K562 (cell line): Measurements from ENCODE around the gene PRPSAP2. TPM values are rescaled to one million over a fixed set of nuclear protein-coding genes. Genes with fewer than 3 reads are reported as not detected.

Experiments
- ATAC-seq: fragments of 200-7000 bp; cut with Tn5 transposase; 3 replicates; pipeline ENCODE4 v1.9.1; 2020; ENCODE audit warnings: moderate library complexity
- BruUV-seq: library from RNA; stranded (reverse); fragments of 400-500 nt; replicated peaks from 2 replicates; lab custom pipeline; 2021; lab: Mats Ljungman, UMichigan
- CTCF ChIA-PET: fragments of 300-600 bp; formaldehyde crosslinking; extraction: SDS; loops from one replicate; lab custom pipeline; 2021; ENCODE audit warnings: low intra/inter-chr PET ratio; lab: Yijun Ruan, JAX
- POLR2A ChIA-PET: fragments of 300-600, 350-650 bp; sonication (Branson Sonifier 250); formaldehyde crosslinking; extraction: SDS; loops from one replicate; lab custom pipeline; 2021; ENCODE audit warnings: antibody characterized with exemption, inconsistent platforms; lab: Yijun Ruan, JAX
- DNase-seq, 4 experiments: peaks; one replicate each; pipeline versions ENCODE4 v3.0.0 to v3.0.0-alpha.2; 2011 to 2018; ENCODE audit warnings: low spot score in 3 of 4, mixed read lengths in 3 of 4; ENCODE audit errors: extremely low read depth in 1 of 4
- FAIRE-seq: peaks from 2 replicates; lab custom pipeline; 2011; peaks lifted over from hg19 to GRCh38; lab: Jason Lieb, UNC
- H2AFZ ChIP-seq: 2 replicates; pipeline ENCODE4 v1.6.0; 2011; ENCODE audit warnings: low read depth, low read length, control low read depth, inconsistent platforms
- H3K27ac ChIP-seq: fragments of 200-600 bp; 3 replicates; pipeline ENCODE4 v1.8.0; 2011; ENCODE audit warnings: low read depth, mild to moderate bottlenecking, control low read depth, inconsistent platforms, low read length, moderate library complexity, mixed read lengths; ENCODE audit errors: extremely low read depth
- H3K27me3 ChIP-seq, 2 experiments: fragments of 300-600 bp in 1 of 2; 2 replicates in 1 of 2; 3 replicates in 1 of 2; pipeline versions ENCODE4 v1.6.0 to v1.8.0; 2011; ENCODE audit warnings: inconsistent platforms in 2 of 2, low read length in 2 of 2, mild to moderate bottlenecking in 1 of 2, mixed read lengths in 1 of 2, moderate library complexity in 1 of 2; ENCODE audit not compliant: control insufficient read depth in 2 of 2, insufficient read depth in 2 of 2
- H3K36me3 ChIP-seq: fragments of 300-600 bp; 3 replicates; pipeline ENCODE4 v1.8.0; 2011; ENCODE audit warnings: mild to moderate bottlenecking, low read length, inconsistent platforms; ENCODE audit not compliant: control insufficient read depth, insufficient read depth
- H3K4me1 ChIP-seq, 2 experiments: fragments of 200-600 bp in 1 of 2; replicated peaks in 1 of 2; 2 replicates in 1 of 2; 3 replicates in 1 of 2; pipeline versions ENCODE4 v1.5.1 to v1.8.0; 2011; ENCODE audit warnings: inconsistent platforms in 2 of 2, low read length in 2 of 2, mild to moderate bottlenecking in 1 of 2, mixed read lengths in 1 of 2, moderate library complexity in 1 of 2; ENCODE audit not compliant: control insufficient read depth in 2 of 2, insufficient read depth in 2 of 2
- H3K4me2 ChIP-seq: 2 replicates; pipeline ENCODE4 v1.6.1; 2011; ENCODE audit warnings: low read length, control low read depth, inconsistent platforms, mixed read lengths; ENCODE audit not compliant: insufficient read depth
- H3K4me3 ChIP-seq: fragments of 200-600 bp; sonication (generic), shearing (Covaris generic); 2 replicates; pipeline ENCODE4 v1.5.1; 2016; ENCODE audit warnings: control low read depth, inconsistent platforms
- H3K79me2 ChIP-seq: fragments of 200-600 bp; 3 replicates; pipeline ENCODE4 v1.8.0; 2011; ENCODE audit warnings: low read length, inconsistent platforms; ENCODE audit not compliant: control insufficient read depth, insufficient read depth
- H3K9ac ChIP-seq, 2 experiments: 2 replicates each; pipeline versions ENCODE4 v1.6.0 to v1.6.1; 2011; ENCODE audit warnings: low read depth in 2 of 2, low read length in 2 of 2, control low read depth in 1 of 2, inconsistent platforms in 1 of 2, mild to moderate bottlenecking in 1 of 2, mixed read lengths in 1 of 2; ENCODE audit not compliant: insufficient read depth in 1 of 2
- H3K9me1 ChIP-seq: one replicate; pipeline ENCODE4 v1.6.0; 2011; ENCODE audit warnings: inconsistent platforms, mild to moderate bottlenecking, low read length, moderate library complexity; ENCODE audit not compliant: control insufficient read depth, insufficient read depth
- H3K9me3 ChIP-seq: replicated peaks from 2 replicates; pipeline ENCODE4 v1.5.1; 2011; ENCODE audit warnings: low read depth, low read length, inconsistent platforms; ENCODE audit not compliant: control insufficient read depth, insufficient read depth
- H4K20me1 ChIP-seq: replicated peaks from 2 replicates; pipeline ENCODE4 v1.6.1; 2011; ENCODE audit warnings: low read length, inconsistent platforms, mixed read lengths; ENCODE audit not compliant: control insufficient read depth, insufficient read depth
- FOXM1 ChIP-seq, 2 experiments: fragments of 450-650 bp in 1 of 2; sonication (generic) in 1 of 2; formaldehyde crosslinking in 1 of 2; IDR thresholded peaks; 2 replicates each; pipeline versions ENCODE4 v1.6.1 to v1.9.0; 2017 to 2022; ENCODE audit warnings: low read depth in 2 of 2, mild to moderate bottlenecking in 2 of 2, missing genetic modification reagents in 1 of 2, moderate library complexity in 1 of 2
- PTRF ChIP-seq: fragments of 450-650 bp; IDR thresholded peaks from 2 replicates; pipeline ENCODE4 v1.6.1; 2016; ENCODE audit warnings: mild to moderate bottlenecking, missing genetic modification characterization, missing compliant biosample characterization
- ZC3H11A ChIP-seq: IDR thresholded peaks from 2 replicates; pipeline ENCODE4 v1.6.1; 2012; ENCODE audit warnings: low read depth, low read length, improper control_type of control experiment
- ZC3H4 ChIP-seq: sonication (generic); formaldehyde crosslinking; IDR thresholded peaks from 2 replicates; pipeline ENCODE4 v1.9.0; 2021; ENCODE audit warnings: missing genetic modification reagents, borderline replicate concordance
- ZNF282 ChIP-seq: sonication (generic); formaldehyde crosslinking; IDR thresholded peaks from 2 replicates; pipeline ENCODE4 v1.8.1; 2023; ENCODE audit warnings: missing genetic modification reagents
- WGBS: fragments of 100-300 bp; shearing (Covaris generic); methylation state at CpG from one replicate; pipeline ENCODE4 v1.1.6; 2016; ENCODE audit warnings: low coverage, mixed read lengths; ENCODE audit not compliant: insufficient coverage; ENCODE audit errors: missing lambda C conversion rate; 5-methylcytosine and 5-hydroxymethylcytosine counted together
- in situ Hi-C: fragments of 300-500 bp; cut with MboI; formaldehyde crosslinking; loops from 4 replicates; pipeline ENCODE4 v1.15.0; 2018; ENCODE audit warnings: inconsistent platforms, mixed read lengths
- intact Hi-C: fragments of 100-400 bp; cut with micrococcal nuclease; formaldehyde crosslinking; loops from 2 replicates; pipeline ENCODE4 v1.14.2; 2022
- polyA plus RNA-seq, 8 experiments: library from polyadenylated mRNA; depleted of rRNA in 4 of 8; stranded (reverse) in 5 of 8; unstranded in 3 of 8; fragments of >200 nt; fragmentation: Nextera tagmentation in 2 of 8; fragmentation: Illumina TruSeq in 1 of 8; extraction: Ambion mirVana in 2 of 8; extraction: Trizol in 1 of 8; gene quantifications; 2 replicates each; pipeline versions ENCODE4 v1.2.1 to v1.2.3, GENCODE V29; 2011 to 2014; ENCODE audit warnings: inconsistent platforms in 1 of 8, missing spikeins in 1 of 8
- total RNA-seq, 7 experiments: library from RNA; depleted of rRNA in 6 of 7; stranded (reverse); fragments of >200 nt in 6 of 7; fragmentation: Illumina TruSeq in 2 of 7; extraction: Trizol in 2 of 7; gene quantifications; 2 replicates each; pipeline versions ENCODE4 v1.2.1 to v1.2.3, GENCODE V29; 2011 to 2021; ENCODE audit warnings: low replicate concordance in 1 of 7

The PRPSAP2 gene
- total and polyA plus RNA-seq, 9 of the 15 experiments (the other 6 are each of a cell fraction or from before 2014, with no cell fraction given), result 15.5 to 56.7 (median 35.7) TPM

DNA sequence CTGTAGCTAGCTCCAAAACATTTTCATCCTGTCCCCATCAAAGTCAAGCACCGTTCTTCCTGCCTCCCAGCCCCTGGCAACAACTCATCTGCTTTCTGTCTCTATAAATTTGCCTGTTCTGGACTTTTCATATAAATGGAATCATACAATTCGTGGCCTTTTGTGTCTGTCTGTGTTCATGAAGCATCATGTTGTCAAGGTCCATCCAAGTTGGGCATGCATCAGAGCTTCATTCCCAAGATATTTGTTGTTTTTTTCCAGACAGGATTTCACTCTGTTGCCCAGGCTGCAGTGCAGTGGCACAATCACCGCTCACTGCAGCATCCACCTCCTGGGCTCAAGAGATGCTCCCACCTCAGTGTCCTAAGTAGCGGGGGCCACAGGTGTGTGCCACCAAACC, 99.9 kb downstream of the PRPSAP2 start:
- Histone ChIP-seq H3K4me3 (no peak overlapping the region), H3K79me2 (no peaks in the 10 kb centered on the region), H3K9me1 (no peaks in the 10 kb centered on the region), H3K9ac (no peak overlapping the region), H3K4me1 (peaks cover 0 to 22% of the 10 kb centered on the region in 2 experiments; a peak in 2 of 5 replicates), H3K27ac (no peak overlapping the region), H3K9me3 (no peaks in the 10 kb centered on the region), H3K27me3 (no peaks in the 10 kb centered on the region), H4K20me1 (no peaks in the 10 kb centered on the region), H3K4me2 (no peak overlapping the region), H3K36me3 (no peaks in the 10 kb centered on the region), H2AFZ (no peak overlapping the region)
- ChIA-PET POLR2A (no interaction called here), CTCF (no interaction called here)
- BruUV-seq, result no TSS peak
- ATAC-seq, result no peak
- no peak for FAIRE-seq
- intact Hi-C loops, result loop anchor here (10.0 kb wide), 1 partner anchor 143 kb away; no protein-coding TSS in a partner anchor
- WGBS, result 41% methylated on average over 4 of the region's 4 CpGs
- in situ Hi-C loops, result loop anchor here (10.0 kb wide), 1 partner anchor 187 kb away; no protein-coding TSS in a partner anchor
- DNase-seq, result no peak
- TF ChIP-seq ZC3H11A (no peak), ZNF282 (CRISPR knock-in tag) (no peak), PTRF (tag) (no peak)

- CTCF ChIA-PET, result no interaction called here
- in situ Hi-C loops, result loop anchor here (10.0 kb wide), 1 partner anchor 186 kb away; no protein-coding TSS in a partner anchor
Measured at GRCh38 chr17:18958611-18959010, 100.7 kb downstream of the PRPSAP2 start.

More at GRCh38 chr17:18958611-18959010, 100.7 kb downstream of the PRPSAP2 start:
- Histone ChIP-seq H3K27me3 (no peaks in the 10 kb centered on the region), H3K36me3 (no peaks in the 10 kb centered on the region), H3K4me1 (peaks cover 0 to 25% of the 10 kb centered on the region in 2 experiments; a peak in 2 of 5 replicates), H2AFZ (no peak overlapping the region), H3K9me3 (no peaks in the 10 kb centered on the region), H3K79me2 (no peaks in the 10 kb centered on the region), H4K20me1 (no peaks in the 10 kb centered on the region), H3K4me2 (no peak overlapping the region), H3K9ac (no peak overlapping the region), H3K9me1 (no peaks in the 10 kb centered on the region), H3K4me3 (no peak overlapping the region), H3K27ac (no peak overlapping the region)
- intact Hi-C loops, result loop anchor here (10.0 kb wide), 1 partner anchor 144 kb away; no protein-coding TSS in a partner anchor
- DNase-seq, result no peak
- ATAC-seq, result no peak
- FAIRE-seq, result no peak
- BruUV-seq, result no TSS peak
- no peak for TF ChIP-seq FOXM1 (IDR thresholded peaks at IDR 0.05; ENCODE audit: low read depth)
- no peak for TF ChIP-seq FOXM1 (CRISPR knock-in tag; IDR thresholded peaks at IDR 0.05; ENCODE audit: low read depth)
- TF ChIP-seq ZC3H4, result no peak
- POLR2A ChIA-PET, result no interaction called here
- 52% methylated on average over 11 of the region's 11 CpGs for WGBS
